Effector CD8-positive, alpha-beta T cell (primary cell): ENCODE results near the gene CDH26.

Experiments
- DNase-seq: peaks from one replicate; lab custom pipeline; 2025; lab: John Stamatoyannopoulos, UW

CDH26 gene

GRCh38 chr20:60046860-60047259 is 88.6 kb downstream of the CDH26 start:
- no peak for DNase-seq

- no peak for DNase-seq
Measured at GRCh38 chr20:60048634-60049521, 90.7 kb downstream of the CDH26 start.

GRCh38 chr20:60049601-60050000 is 91.4 kb downstream of the CDH26 start:
- DNase-seq, result no peak

GRCh38 chr20:60050193-60050947 is 92.1 kb downstream of the CDH26 start:
- DNase-seq, result no peak

- DNase-seq, result no peak
Measured at GRCh38 chr20:60051911-60052310, 93.7 kb downstream of the CDH26 start.

- DNase-seq, result no peak
Measured at GRCh38 chr20:60052322-60052721, 94.1 kb downstream of the CDH26 start.

- no peak for DNase-seq
Measured at GRCh38 chr20:60053125-60053817, 95.0 kb downstream of the CDH26 start.

GRCh38 chr20:60053818-60054190 is 95.6 kb downstream of the CDH26 start:
- DNase-seq, result no peak

GRCh38 chr20:60054716-60055634 is 96.8 kb downstream of the CDH26 start:
- no peak for DNase-seq

- DNase-seq, result no peak
Measured at GRCh38 chr20:60055740-60056139, 97.5 kb downstream of the CDH26 start.

GRCh38 chr20:60056407-60057122 is 98.3 kb downstream of the CDH26 start:
- DNase-seq, result no peak

GRCh38 chr20:60057123-60057865 is 99.1 kb downstream of the CDH26 start:
- DNase-seq, result peak; percentile 34

GRCh38 chr20:60057866-60058807 is 99.9 kb downstream of the CDH26 start:
- DNase-seq, result no peak

GRCh38 chr20:60058879-60059278 is 100.7 kb downstream of the CDH26 start:
- DNase-seq, result no peak

- DNase-seq, result no peak
Measured at GRCh38 chr20:60060006-60060557, 101.9 kb downstream of the CDH26 start.

- DNase-seq, result no peak
Measured at GRCh38 chr20:60060593-60060992, 102.4 kb downstream of the CDH26 start.

- DNase-seq, result no peak
Measured at GRCh38 chr20:60062431-60063047, 104.3 kb downstream of the CDH26 start.

- DNase-seq, result no peak
Measured at GRCh38 chr20:60063048-60063451, 104.8 kb downstream of the CDH26 start.
